GM18499 (cell line): Measurements from ENCODE around the gene TINAGL1.
"Not testable (repeated sequence)": the region's sequence is repeated elsewhere in the genome, so short reads cannot be mapped to it uniquely, and the experiment has no call there.

Experiments
- ATAC-seq: cut with Tn5 transposase; IDR thresholded peaks from one replicate; pipeline ENCODE4 v1.9.1; 2021; ENCODE audit warnings: moderate number of reproducible peaks; ENCODE audit not compliant: insufficient read depth, unreplicated experiment

Gene TINAGL1

GRCh38 chr1:31583082-31583994 lies 7.0 kb downstream of the TINAGL1 start:
- no peak for ATAC-seq

- no peak for ATAC-seq
Measured at GRCh38 chr1:31583995-31584868, 7.9 kb downstream of the TINAGL1 start.

- no peak for ATAC-seq
Measured at GRCh38 chr1:31584869-31585735, 8.8 kb downstream of the TINAGL1 start.

GRCh38 chr1:31585736-31586365 lies 9.5 kb downstream of the TINAGL1 start:
- ATAC-seq = no peak

- ATAC-seq = no peak
Measured at GRCh38 chr1:31586376-31587327, 10.3 kb downstream of the TINAGL1 start.

- ATAC-seq = not testable (repeated sequence)
Measured at GRCh38 chr1:31587328-31587699, 11.0 kb downstream of the TINAGL1 start.

GRCh38 chr1:31587720-31588423 lies 11.6 kb downstream of the TINAGL1 start:
- ATAC-seq = no peak

- no peak for ATAC-seq
Measured at GRCh38 chr1:31588751-31589515, 12.6 kb downstream of the TINAGL1 start.

- ATAC-seq = no peak
Measured at GRCh38 chr1:31591425-31592093, 15.2 kb downstream of the TINAGL1 start.

GRCh38 chr1:31592132-31592531 lies 15.8 kb downstream of the TINAGL1 start:
- ATAC-seq = no peak

- no peak for ATAC-seq
Measured at GRCh38 chr1:31593136-31593665, 16.9 kb downstream of the TINAGL1 start.

- ATAC-seq = no peak
Measured at GRCh38 chr1:31593770-31594632, 17.7 kb downstream of the TINAGL1 start.

- no peak for ATAC-seq
Measured at GRCh38 chr1:31595836-31596736, 19.8 kb downstream of the TINAGL1 start.

GRCh38 chr1:31596737-31597097 lies 20.4 kb downstream of the TINAGL1 start:
- ATAC-seq = no peak

GRCh38 chr1:31598980-31599379 lies 22.7 kb downstream of the TINAGL1 start:
- ATAC-seq = no peak
